Parathyroid adenoma (tissue), 2 donors: ENCODE data around the gene HLA-DRA.

Experiments
- H2AFZ ChIP-seq: fragments of 300-600 bp; sonication (generic); one replicate; pipeline ENCODE4 v1.7.0; 2017; ENCODE audit warnings: antibody characterized with exemption, mild to moderate bottlenecking
- H3K27ac ChIP-seq: fragments of 300-600 bp; sonication (generic); one replicate; pipeline ENCODE4 v1.7.0; 2017
- H3K27me3 ChIP-seq: fragments of 300-600 bp; sonication (generic); one replicate; pipeline ENCODE4 v1.7.0; 2017; ENCODE audit warnings: low read length; ENCODE audit not compliant: control insufficient read depth, insufficient read depth
- H3K36me3 ChIP-seq: fragments of 300-600 bp; sonication (generic); one replicate; pipeline ENCODE4 v1.7.0; 2017; ENCODE audit warnings: low read length; ENCODE audit not compliant: control insufficient read depth, insufficient read depth
- H3K4me1 ChIP-seq: fragments of 300-600 bp; sonication (generic); one replicate; pipeline ENCODE4 v1.7.0; 2017; ENCODE audit warnings: control low read depth
- H3K4me2 ChIP-seq: fragments of 300-600 bp; sonication (generic); one replicate; pipeline ENCODE4 v1.7.0; 2017; ENCODE audit warnings: low read length
- H3K4me3 ChIP-seq: fragments of 300-600 bp; sonication (generic); one replicate; pipeline ENCODE4 v1.7.0; 2017; ENCODE audit warnings: low read depth, low read length
- H3K79me2 ChIP-seq: fragments of 300-600 bp; sonication (generic); one replicate; pipeline ENCODE4 v1.7.0; 2017; ENCODE audit warnings: control low read depth
- H3K9ac ChIP-seq: fragments of 300-600 bp; sonication (generic); one replicate; pipeline ENCODE4 v1.7.0; 2017; ENCODE audit warnings: mild to moderate bottlenecking
- H3K9me3 ChIP-seq: fragments of 300-600 bp; sonication (generic); one replicate; pipeline ENCODE4 v1.7.0; 2017; ENCODE audit warnings: low read length; ENCODE audit not compliant: control insufficient read depth
- CTCF ChIP-seq: fragments of 300-600 bp; sonication (generic); IDR thresholded peaks from one replicate; pipeline ENCODE4 v1.7.0; 2017; ENCODE audit warnings: antibody characterized with exemption, mild to moderate bottlenecking
- donor health status: primary hyperparathyroidism.

HLA-DRA gene

GRCh38 chr6:32483968-32484613 lies 44.4 kb downstream of the HLA-DRA start:
- no peaks in the 10 kb centered on the region for H3K27me3 ChIP-seq
- H3K27ac ChIP-seq: no peak overlapping the region
- no peak overlapping the region for H3K4me3 ChIP-seq
- H3K4me2 ChIP-seq: no peak overlapping the region
- H3K79me2 ChIP-seq: no peaks in the 10 kb centered on the region
- no peaks in the 10 kb centered on the region for H3K9me3 ChIP-seq
- H3K4me1 ChIP-seq: no peaks in the 10 kb centered on the region
- H3K36me3 ChIP-seq: no peaks in the 10 kb centered on the region
- TF ChIP-seq CTCF: no peak
- H2AFZ ChIP-seq: no peak overlapping the region
- H3K9ac ChIP-seq: no peak overlapping the region

- no peak overlapping the region for H3K27ac ChIP-seq
- H3K9me3 ChIP-seq: no peaks in the 10 kb centered on the region
- H3K4me1 ChIP-seq: no peaks in the 10 kb centered on the region
- no peak overlapping the region for H3K9ac ChIP-seq
- no peak overlapping the region for H3K4me3 ChIP-seq
- H3K27me3 ChIP-seq: no peaks in the 10 kb centered on the region
- H3K36me3 ChIP-seq: no peaks in the 10 kb centered on the region
- no peak overlapping the region for H2AFZ ChIP-seq
- TF ChIP-seq CTCF: no peak
- H3K79me2 ChIP-seq: no peaks in the 10 kb centered on the region
- H3K4me2 ChIP-seq: no peak overlapping the region
Observed at GRCh38 chr6:32484614-32484998, 44.9 kb downstream of the HLA-DRA start.

DNA sequence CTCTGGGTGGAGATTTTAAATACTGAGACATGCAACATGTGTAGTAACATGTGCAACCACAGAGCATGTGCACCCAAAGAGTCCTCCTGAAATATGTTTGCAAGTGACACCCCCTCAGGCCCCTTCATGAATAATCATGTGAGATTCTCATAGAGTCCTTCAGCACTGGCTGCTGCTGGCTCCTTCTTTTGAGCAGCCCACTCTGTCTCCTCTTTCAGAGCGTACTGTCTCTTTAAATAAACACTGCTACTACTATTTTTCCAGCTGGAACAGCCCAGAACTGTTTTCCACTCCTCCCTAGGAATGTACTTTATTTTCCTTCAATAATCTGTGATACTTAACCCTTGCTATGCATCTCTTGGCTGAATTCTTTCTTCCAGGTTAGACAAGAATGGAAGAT lies 48.4 kb downstream of the HLA-DRA start:
- no peaks in the 10 kb centered on the region for H3K79me2 ChIP-seq
- no peak overlapping the region for H2AFZ ChIP-seq
- H3K9me3 ChIP-seq: no peaks in the 10 kb centered on the region
- H3K4me1 ChIP-seq: no peaks in the 10 kb centered on the region
- no peak overlapping the region for H3K4me3 ChIP-seq
- H3K9ac ChIP-seq: no peak overlapping the region
- no peak for TF ChIP-seq CTCF
- no peaks in the 10 kb centered on the region for H3K27me3 ChIP-seq
- no peak overlapping the region for H3K4me2 ChIP-seq
- H3K36me3 ChIP-seq: no peaks in the 10 kb centered on the region
- H3K27ac ChIP-seq: no peak overlapping the region

GRCh38 chr6:32491700-32492099 lies 52.0 kb downstream of the HLA-DRA start:
- no peaks in the 10 kb centered on the region for H3K79me2 ChIP-seq
- no peak overlapping the region for H3K27ac ChIP-seq
- no peaks in the 10 kb centered on the region for H3K4me1 ChIP-seq
- H2AFZ ChIP-seq: no peak overlapping the region
- no peaks in the 10 kb centered on the region for H3K36me3 ChIP-seq
- no peak overlapping the region for H3K4me2 ChIP-seq
- H3K9me3 ChIP-seq: no peaks in the 10 kb centered on the region
- no peak overlapping the region for H3K9ac ChIP-seq
- no peak for TF ChIP-seq CTCF
- no peaks in the 10 kb centered on the region for H3K27me3 ChIP-seq
- no peak overlapping the region for H3K4me3 ChIP-seq

DNA sequence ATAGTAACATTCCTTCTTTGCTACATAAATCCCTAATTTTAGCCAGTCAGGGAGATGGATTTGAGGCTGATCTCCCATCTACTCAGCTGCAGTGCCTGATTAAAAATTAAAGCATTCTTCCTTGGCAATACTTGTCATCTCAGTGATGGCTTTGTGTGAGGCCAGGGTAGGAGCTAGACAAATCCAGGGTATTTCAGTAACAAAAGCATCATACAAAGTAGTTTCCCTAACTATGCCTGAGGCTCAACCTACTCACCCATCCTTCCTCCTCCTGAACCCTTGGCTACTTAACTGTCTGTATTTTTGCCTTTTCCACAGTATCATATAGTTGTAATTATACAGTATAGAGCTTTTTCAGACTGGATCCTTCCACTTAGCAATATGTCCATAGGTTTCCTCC lies 52.7 kb downstream of the HLA-DRA start:
- H3K36me3 ChIP-seq: no peaks in the 10 kb centered on the region
- H2AFZ ChIP-seq: no peak overlapping the region
- H3K27ac ChIP-seq: no peak overlapping the region
- no peak overlapping the region for H3K4me2 ChIP-seq
- no peaks in the 10 kb centered on the region for H3K79me2 ChIP-seq
- no peaks in the 10 kb centered on the region for H3K4me1 ChIP-seq
- no peaks in the 10 kb centered on the region for H3K27me3 ChIP-seq
- no peak for TF ChIP-seq CTCF
- no peak overlapping the region for H3K4me3 ChIP-seq
- H3K9me3 ChIP-seq: no peaks in the 10 kb centered on the region
- no peak overlapping the region for H3K9ac ChIP-seq
